Cortex of kidney (tissue), 1 donor: ENCODE results near the gene NEDD4L.

Experiments
- DNase-seq: peaks from one replicate; lab custom pipeline; 2025; lab: John Stamatoyannopoulos, UW

The NEDD4L gene

DNA sequence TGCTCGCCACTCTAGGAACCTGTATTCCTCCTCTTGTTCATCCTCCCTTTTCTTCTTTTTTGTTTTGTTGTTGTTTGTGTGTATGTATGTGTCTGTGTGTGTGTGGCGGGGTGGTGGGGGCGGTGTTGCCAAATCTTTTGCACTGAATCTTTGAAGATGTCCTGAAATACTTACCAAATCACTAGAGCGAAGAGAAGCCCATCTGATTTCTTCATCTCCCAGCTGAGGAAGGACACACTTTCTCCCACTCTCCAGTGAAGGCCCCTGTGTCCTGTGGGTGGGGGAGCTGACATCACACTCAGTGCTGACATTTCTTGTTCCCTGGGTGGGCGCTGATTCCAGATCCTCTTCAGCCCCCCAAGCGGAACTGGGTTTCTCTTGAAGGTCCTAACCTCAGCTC lies 74.5 kb downstream of the NEDD4L start:
- DNase-seq, result no peak

DNA sequence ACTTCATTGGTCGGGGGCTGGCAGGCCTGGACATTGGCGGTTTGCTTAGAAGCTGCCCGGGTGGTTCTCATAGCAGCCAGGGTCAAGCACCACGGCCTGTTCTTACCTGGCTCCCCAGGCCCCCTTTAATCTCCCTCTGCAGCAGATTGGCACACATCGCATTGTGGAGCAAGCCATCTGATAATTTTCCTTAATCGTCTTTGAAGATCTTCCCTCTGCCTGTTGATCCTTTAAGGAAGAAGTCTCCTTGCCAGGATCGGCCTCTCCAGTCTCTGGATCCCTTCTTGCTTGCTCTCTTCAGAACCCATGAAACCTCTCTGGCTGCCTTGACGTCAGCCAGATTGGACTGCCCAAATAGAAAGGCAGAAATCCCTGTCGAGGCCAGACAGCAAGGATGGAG lies 75.8 kb downstream of the NEDD4L start:
- DNase-seq, result no peak

DNA sequence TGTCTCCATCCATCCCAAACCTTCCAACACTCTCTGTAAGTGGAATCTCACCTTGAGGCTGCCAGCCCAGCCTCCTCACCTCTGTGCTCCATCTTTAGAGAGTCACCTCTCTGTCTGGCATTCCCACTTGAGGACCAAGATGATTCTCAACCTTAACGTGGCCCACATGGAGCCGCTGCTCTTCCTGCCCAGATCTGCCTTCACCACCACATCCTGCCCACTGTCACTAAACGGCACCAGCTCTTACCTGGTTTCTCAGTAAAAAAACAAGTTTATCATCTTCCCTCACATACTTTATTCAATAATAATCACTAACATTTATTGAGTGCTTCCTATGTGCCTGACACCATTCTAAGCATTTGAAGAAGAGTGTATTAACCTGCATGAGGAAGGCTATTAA lies 80.4 kb downstream of the NEDD4L start:
- no peak for DNase-seq

DNA sequence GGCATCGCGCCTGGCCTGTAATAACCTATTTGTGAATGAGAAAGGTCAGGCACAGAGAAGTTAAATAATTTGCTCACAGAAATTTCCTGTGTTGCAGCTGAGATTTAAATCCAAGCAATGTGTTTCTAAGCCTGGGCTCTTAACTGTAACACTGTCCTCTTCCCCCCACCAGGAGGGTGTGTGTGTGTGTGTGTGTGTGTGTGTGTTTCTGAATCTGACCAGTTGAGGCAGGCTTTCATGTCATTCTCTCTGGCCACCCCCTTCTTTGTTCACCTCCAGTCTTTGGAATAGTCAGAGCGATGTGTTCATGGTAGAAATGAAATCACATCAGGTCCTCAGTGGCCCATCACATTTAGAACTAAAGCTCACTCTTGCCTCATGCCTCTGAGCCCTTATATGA lies 81.2 kb downstream of the NEDD4L start:
- no peak for DNase-seq

DNA sequence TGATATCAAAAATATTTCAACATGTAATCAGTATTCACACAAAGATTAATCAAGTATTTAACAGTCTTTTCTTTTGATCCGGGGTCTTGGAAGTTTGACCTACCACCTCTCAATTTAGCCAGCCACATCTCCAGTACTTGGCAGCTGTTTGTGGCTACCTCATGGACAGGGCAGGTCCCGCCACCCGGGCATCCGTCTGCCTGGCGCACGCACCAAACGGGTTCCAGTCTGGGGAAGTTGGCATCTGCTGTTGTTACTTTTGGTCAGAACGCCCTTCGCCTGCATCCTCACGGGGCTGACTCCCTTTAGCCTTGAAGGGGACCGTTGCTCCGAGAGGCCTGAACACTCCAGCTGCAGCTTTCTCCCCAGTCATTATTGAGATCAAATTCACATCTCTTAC lies 81.7 kb downstream of the NEDD4L start:
- no peak for DNase-seq

DNA sequence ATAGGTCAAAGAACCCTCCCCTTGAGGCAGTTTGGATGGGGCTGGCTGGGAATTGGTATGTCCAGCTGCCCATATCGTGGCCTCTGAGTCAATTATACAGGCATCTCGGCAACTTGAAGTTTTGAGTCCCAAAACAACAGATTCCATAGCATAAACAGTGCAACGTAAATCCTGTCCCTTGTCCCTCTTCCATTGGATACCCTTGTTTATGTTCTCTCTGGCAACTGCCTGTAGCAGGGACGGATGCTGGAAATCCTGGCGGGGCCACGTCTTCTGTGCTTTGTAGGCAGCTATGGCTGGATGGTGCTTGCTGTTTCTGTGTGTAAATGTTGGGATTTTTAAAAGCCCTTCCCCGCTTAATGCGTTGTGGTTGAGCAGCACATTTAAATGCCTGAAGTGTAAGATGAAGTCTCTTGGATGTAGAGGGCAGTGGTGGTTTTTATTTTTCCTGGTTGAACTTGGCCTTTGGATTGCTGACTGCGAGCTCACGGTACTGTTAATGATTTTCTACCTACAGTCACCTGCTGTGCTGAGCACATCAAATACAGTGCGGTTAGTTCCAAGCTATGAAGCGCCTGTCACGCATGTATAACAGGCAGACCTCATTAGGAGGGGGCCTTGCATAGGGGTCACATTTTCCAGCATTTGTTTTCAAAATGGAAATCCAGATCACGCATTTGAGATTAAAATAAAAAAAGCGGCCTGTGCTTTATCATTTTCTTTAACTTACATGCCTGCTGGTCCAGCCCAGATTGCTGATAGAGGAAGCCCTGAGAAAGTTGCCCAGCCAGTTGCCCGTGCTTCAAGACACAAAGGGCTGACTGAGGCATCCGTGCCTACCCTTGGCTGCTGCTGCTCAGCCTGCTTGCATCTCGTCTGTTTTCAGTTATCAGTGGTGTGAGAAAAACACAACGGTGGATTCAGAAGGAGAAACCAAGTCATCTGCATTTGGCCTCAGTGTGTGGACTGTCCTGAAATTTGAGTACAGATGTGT lies 84.7 kb downstream of the NEDD4L start:
- no peak for DNase-seq

DNA sequence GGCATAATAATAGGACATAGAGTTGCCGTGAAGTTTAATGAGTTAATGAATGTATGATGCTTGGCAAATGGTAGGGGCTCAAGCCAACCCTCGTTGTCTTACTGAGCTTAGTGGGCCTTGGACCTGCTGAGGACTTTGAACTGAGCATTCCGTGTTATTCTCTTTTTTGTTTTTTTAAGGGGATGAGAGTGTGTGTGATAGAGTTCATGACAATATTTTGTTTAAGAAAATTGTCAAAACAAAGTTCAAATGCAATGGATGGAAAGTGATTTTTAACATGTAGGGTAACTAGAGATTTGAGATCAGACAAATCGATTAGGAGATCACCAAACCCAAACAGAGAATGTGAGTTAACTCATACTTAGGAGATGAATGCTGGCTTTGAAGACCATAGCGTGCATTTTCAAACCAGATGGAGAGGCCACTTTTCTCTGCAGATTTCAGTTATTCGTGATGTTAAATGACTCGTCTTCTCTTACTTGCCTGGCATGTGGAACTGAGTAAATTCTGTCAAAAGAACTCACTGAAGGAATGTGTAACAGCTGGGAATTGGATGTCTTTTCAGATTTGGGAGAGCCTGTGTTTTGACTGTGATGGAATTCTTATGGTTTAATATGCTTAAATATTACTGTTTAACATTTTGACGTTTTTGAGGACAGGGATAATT lies 88.7 kb downstream of the NEDD4L start:
- DNase-seq, result no peak

DNA sequence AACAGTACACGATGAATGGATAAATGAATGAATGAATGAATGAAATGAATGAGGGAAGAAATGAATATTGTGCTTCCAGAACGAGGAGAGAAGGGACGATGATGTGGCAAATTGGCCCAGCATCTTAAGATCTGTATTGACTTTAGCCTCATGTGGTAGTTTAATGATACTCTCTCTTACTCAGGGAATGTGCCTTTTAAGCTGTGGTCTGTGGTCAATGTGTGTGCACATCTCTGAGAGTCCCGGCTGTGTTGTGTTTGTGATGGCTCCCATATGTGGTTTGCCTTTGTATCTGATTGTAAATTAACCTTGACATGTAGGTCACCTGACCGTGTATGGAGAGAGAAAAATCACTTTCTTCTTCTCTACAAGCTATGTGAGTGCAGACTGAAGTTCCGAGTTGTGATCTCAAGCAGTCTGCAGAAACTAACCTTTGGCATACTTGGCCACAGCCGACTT lies 91.2 kb downstream of the NEDD4L start:
- DNase-seq, result no peak

DNA sequence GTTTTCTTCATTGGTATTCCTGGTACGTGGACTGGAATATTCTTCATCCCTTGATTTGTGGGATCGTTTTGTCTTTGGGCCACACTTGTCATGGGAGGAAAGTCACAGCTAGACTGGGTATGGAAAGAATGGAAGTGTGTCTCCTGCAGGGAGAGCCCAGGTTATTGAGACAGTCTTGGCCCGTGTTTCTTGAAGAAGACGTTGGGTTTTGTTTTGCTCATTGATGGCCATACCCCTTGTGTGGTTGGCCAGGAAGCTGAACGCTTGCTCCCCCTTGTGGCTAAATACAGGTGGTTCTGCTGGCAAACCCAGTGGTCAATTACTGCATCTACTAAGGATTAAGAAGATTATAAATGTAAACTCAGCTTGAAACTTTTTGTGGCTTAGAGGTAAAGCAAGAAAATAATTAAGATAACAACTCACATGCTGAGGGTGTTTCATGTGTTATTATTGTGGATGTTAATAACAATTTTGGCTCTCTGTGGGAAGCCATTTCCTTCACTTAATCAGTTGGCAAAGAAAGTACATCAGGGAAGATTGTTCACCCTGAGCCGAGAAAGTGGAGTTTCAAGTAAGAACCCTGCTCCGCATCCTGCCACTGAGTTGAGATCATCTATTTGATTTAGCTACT lies 91.8 kb downstream of the NEDD4L start:
- DNase-seq, result no peak

DNA sequence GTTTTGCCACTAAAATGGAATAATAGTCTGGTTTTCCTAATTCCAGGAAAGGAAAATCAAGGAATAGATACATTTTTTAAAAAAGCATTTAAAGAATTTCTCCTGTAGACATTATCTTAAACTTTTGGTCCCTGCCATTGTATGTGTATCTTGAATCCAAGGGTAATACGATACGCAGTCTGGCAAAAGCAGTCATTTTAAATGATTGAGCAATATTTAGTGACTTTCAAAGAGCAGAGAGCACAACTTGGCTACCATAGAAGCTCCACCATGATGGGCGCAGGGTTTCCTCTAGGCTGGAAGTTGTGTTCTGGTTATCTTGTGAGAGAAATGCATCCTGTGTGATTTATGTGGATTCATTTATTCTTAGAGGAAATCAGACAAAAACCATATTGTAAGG lies 92.9 kb downstream of the NEDD4L start:
- DNase-seq, result no peak

DNA sequence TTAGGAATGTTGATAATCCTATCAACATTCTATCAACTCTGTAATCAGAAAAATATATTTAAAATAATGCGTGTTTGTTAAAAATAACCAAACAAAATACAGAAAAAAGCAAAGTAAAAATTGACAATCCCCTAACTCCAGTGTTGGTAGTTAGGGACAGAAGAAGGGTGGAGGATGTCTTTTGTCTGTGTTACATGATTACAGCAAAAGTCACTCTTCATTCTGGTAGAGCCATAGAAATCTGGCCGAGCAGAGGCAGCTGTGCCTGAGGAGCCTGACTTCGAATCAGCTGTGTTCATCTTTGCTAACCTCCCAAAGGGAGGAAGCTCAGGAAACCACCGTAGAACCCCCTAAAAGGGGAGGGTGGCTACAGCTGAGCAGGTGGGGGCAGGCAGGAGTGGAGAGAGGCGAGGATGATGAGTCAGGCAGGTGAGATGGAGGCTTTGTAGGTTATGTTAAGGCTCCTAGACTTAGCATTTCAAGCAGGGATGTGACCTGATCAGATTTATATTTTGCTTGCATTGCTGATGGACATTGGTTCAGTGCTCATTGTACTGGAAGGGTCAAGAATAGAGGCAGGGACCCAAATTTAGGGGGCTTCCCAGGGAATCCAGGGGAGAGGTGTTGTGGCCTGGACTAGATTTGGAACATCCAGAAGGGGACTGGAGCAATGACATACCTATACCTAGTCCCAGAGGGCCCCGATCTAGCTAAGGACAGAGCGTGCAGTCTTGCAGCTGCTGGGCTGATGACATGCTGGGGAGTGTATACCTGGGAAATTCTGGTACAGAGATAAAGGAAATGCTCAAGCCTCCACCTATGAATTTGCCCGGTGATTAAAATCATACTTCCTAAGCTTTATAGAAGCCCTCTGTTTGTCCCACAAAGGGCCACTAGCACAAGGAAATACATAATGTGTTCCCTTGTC lies 95.7 kb downstream of the NEDD4L start:
- no peak for DNase-seq

DNA sequence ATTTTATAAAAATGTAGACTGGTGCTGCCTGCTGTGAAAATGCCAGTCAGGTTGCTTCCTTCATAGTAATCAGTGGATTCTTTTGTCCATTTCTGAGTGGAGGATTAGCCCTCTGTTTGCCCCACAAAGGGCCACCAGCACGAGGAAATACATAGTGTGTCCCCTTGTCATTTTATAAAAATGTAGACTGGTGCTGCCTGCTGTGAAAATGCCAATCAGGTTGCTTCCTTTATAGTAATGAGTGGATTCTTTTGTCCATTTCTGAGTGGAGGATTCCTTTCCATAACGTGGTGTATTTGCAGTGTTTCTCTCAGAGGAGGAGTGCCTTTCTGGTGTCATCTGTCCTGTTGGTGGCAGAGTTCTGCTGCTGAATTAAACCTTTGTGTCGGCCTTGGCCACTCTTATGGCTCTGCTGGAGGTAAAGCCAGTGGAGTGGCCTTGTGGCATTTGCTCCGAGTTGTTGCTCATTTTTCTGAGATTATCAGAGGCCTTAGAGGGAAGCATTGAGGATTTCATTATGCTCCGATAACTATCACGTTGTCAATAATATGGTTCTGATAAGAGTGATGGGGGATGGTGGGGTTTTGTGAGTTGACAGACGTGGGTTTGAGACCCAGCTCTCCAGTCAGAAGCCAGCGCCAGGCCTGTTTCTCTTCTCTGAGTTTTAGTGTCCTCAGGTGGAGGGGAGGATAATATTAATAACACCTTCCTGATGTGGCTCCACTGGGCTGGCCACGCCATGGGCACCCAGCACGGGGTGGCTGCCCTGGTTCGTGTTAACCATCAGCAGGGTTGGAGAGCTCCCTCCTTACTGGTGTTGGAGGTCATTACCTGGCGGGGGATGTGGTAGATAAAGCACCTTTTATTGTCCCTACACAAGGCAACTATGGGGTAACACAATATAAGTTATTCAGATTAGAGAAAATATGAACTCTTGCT lies 96.6 kb downstream of the NEDD4L start:
- DNase-seq, result no peak

DNA sequence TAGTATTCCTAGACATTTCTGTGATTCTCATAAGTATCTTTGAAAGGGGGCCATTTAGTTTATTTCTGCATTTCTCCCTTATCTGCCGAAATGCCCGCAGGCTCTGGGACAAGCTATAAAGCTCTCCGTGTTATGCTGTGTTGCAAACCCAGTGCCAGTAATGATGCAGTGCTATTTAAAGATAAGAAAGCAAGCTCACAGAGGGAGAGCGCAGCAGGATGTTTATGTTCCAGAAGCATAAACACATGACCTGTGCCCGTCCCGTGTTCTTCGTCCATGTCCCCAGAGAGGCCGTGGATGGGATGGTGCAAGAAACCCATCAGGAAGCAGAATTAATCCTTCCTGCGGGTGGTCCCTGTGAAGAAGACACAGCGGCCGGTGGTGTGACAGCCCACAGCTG lies 99.4 kb downstream of the NEDD4L start:
- no peak for DNase-seq

DNA sequence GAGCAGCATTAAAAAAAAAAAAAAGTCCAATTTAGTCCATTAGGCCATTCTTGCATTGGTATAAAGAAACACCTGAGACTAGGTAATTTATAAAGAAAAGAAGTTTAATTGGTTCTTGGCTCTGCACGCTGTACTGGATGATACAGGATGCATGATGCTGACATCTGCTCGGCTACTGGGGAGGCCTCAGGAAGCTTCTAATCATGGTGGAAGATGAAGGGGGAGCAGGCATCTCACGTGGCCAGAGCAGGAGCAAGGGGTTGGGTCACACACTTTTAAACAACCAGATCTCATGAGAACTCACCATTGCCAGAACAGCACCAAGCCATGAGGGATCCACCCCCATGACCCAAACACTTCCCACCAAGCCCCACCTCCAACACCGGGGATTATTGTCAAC lies 100.1 kb downstream of the NEDD4L start:
- DNase-seq, result no peak

DNA sequence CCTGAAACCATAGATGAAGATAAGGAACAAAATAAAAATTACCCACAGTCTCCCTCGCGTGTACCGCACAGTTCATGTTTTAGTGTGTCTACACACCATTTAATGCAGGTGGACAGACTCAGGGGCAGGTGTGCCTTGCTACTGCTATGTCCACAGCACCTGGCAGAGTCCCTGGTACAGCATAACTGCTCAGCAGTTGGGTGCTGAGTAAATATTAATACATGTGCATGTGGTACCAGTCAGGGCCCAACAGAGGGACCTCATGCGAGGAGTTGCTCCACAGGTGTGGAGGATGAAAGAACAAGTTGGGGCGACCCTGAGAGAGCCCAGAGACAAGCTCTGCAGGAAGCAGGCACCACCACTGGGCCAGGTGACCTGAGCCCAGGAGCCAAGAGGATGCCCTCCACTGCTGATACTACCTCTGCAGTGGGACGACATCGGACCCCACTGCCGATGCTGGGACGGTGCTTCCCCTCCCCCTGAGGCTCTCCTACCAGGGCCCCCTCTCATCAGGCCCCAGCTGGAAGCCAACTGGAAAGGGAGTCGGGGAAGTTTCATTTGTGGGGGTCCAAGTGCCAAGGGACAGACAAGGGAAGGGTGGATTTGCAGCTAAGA lies 100.8 kb downstream of the NEDD4L start:
- DNase-seq, result no peak

DNA sequence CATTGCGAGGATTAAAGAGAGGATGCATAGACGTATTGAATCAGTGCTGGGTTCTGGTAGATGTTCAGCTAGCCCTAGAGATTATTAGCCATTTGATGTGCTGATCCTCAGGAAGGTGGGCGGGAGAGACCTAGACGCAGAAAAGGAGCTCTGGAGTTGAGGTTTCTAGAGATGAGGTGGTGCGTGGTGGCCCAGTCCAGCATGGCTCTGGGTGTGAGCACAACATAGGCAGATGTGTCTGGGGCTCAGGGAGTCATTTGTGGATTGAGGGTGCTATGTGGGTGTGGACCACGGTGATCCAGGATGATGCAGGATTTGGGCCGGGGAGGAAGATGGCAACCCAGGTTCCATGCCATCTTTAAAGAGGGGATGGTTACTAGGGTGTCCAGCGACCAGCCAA lies 102.1 kb downstream of the NEDD4L start:
- no peak for DNase-seq

DNA sequence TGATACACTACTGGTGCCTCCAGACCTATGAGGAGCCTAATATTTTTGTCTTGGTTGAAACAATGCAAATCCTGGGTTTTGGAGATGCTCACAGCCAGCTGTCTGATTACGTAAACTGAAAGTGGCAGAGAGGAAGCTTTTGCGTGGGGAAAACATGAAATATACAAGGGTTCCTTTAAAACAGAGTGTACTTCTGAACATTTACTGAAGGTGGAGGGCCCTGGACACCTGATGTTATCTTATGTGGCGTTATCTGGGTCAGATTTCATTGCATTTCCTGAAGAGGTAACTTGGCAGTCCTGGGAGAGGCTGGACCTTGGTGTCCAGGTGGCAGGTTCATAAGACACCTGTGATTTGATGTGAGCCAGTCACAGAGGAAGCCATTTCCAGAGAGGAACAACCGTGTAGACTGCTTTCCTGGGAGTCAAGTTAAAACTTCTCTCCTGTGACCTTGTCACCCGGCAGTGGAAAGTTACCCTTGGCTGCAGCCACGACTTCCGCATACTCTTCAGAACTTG lies 105.0 kb downstream of the NEDD4L start:
- no peak for DNase-seq

DNA sequence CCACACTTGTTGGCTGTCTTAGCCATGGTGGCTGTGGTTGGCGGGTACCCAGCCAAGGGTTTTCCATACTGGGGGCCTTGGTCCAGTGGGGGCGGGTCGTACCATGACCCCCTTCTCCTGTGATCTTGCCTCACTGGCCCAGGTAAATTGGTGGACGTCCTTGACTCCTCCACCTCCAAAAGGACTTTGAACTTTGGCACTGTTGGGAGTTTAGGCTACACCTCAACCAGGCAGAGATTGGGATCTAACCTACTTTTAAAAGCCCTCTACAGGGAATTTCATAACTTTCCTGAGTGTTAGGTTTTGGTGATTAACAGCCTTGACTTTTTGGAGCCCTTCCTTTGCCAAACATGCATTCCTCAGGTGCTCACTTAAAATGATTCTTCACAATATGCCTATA lies 106.7 kb downstream of the NEDD4L start:
- no peak for DNase-seq

DNA sequence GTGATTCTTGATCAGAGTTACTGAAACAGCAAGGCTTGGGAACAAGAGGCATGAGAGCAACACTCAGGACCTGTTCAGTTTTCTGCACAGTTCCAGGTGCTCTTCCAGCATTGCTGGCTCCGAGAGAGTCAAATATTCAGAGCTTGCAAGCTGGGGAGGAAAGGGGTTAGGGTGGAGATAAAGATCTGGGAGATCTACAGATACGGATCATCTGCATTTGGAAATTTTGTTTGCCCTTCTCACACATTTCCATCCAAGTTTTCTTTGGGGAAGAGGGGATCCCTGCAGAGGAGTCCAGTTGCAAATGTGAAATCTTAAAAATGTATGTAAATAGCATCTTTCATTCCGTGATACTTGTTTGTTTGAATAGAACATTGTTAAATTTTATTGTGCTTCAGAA lies 108.2 kb downstream of the NEDD4L start:
- no peak for DNase-seq

DNA sequence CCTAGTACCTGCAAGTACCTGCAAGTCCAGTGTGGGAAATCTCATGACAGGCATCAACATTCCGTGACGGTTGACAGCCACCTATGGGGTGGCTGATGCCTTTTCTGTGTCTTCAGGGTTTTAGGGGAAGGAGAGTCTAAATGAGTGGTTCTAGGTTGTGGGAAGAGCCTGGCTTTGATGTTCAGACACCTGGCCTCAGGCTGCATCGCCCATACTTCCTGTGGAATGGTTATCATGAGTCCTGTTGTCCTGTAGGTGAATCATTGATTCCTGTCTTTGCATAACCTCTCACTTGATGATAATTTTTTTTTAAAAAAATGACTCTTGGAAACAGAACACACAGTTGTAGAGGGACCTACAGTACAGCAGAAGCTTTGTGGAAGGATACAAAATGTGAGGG lies 108.9 kb downstream of the NEDD4L start:
- no peak for DNase-seq
